Esophagus (tissue), 2 donors: ENCODE data around the gene CDC25A. TPM values are rescaled to one million over a fixed set of nuclear protein-coding genes. Genes with fewer than 3 reads are reported as not detected.
"Not testable (repeated sequence)": the region's sequence is repeated elsewhere in the genome, so short reads cannot be mapped to it uniquely, and the experiment has no call there.

Experiments
- H3K27ac ChIP-seq, 2 donors: one replicate each; pipeline ENCODE4 v1.5.1; 2013; ENCODE audit warnings: low read depth in 2 of 2, mild to moderate bottlenecking in 2 of 2, inconsistent platforms in 1 of 2, low read length in 1 of 2, moderate library complexity in 1 of 2
- H3K27me3 ChIP-seq, 2 donors: one replicate each; pipeline ENCODE4 v1.6.1; 2013; ENCODE audit warnings: low read length in 2 of 2, control low read depth in 1 of 2, mild to moderate bottlenecking in 1 of 2; ENCODE audit not compliant: insufficient read depth in 2 of 2, control insufficient read depth in 1 of 2
- H3K36me3 ChIP-seq, 2 donors: one replicate each; pipeline ENCODE4 v1.6.1; 2013; ENCODE audit warnings: low read length in 1 of 2; ENCODE audit not compliant: control insufficient read depth in 2 of 2, insufficient read depth in 2 of 2
- H3K4me1 ChIP-seq, 2 donors: one replicate each; pipeline ENCODE4 v1.6.1; 2013; ENCODE audit warnings: low read length in 1 of 2; ENCODE audit not compliant: control insufficient read depth in 2 of 2, insufficient read depth in 2 of 2
- H3K4me3 ChIP-seq, 2 donors: one replicate each; pipeline ENCODE4 v1.5.1; 2013; ENCODE audit warnings: low read length in 2 of 2, mild to moderate bottlenecking in 2 of 2, low read depth in 1 of 2, moderate library complexity in 1 of 2
- H3K9me3 ChIP-seq, 2 donors: one replicate each; pipeline ENCODE4 v1.6.1; 2013; ENCODE audit warnings: mild to moderate bottlenecking in 2 of 2, low read depth in 1 of 2, low read length in 1 of 2, moderate library complexity in 1 of 2; ENCODE audit not compliant: control insufficient read depth in 2 of 2, insufficient read depth in 1 of 2
- WGBS, 2 donors: extraction: QIAGEN DNeasy Blood & Tissue Kit; methylation state at CpG; one replicate each; pipeline ENCODE4 v1.1.7; 2013; 5-methylcytosine and 5-hydroxymethylcytosine counted together
- polyA plus RNA-seq, 2 donors: library from polyadenylated mRNA; stranded (reverse); fragments of 200-250 nt; gene quantifications; one replicate each; pipeline ENCODE4 v1.2.3, GENCODE V29; 2013
- donor health status: healthy with polysubstance abuse.
- donor health status: Bipolar disorder and iron deficiency.

Gene CDC25A
- polyA plus RNA-seq, 2 donors, result 1.8 to 2.9 TPM

DNA sequence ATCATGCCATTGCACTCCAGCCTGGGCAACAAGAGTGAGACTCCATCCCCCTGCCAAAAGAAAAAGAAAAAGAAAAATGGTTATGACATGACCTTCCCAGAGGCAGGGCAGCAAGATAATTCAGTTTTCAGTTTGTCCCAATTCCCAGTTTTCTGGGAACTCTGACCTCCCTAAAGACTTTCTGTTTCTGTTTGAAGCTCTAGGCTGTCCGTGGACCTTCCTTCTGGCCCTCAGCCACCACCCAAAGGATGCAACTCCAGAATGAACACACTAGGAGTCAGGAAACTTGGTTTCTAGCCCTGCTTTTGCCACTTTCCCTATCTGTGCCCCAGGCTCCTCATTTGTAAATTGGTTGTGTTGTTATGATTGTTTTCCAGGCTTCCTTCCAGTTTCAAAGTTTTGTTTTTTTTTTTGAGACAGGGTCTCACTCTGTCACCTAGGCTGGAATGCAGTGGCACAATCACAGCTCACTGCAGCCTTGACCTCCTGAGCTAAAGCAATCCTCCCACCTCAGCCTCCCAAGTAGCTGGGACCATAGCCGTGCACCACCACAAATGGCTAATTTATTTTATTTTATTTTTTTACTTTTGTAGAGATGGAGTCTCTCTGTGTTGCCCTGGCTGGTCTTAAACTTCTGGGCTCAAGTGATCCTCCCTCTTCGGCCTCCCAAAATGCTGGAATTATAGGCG lies 68.6 kb downstream of the CDC25A start:
- Histone ChIP-seq H3K27ac (no peak overlapping the region), H3K4me3 (no peak overlapping the region), H3K27me3 (no peaks in the 10 kb centered on the region), H3K9me3 (no peaks in the 10 kb centered on the region), H3K36me3 (no peaks in the 10 kb centered on the region), H3K4me1 (no peaks in the 10 kb centered on the region)
- 73 to 76% methylated on average over 4 of the region's 4 CpGs for WGBS, 2 donors

DNA sequence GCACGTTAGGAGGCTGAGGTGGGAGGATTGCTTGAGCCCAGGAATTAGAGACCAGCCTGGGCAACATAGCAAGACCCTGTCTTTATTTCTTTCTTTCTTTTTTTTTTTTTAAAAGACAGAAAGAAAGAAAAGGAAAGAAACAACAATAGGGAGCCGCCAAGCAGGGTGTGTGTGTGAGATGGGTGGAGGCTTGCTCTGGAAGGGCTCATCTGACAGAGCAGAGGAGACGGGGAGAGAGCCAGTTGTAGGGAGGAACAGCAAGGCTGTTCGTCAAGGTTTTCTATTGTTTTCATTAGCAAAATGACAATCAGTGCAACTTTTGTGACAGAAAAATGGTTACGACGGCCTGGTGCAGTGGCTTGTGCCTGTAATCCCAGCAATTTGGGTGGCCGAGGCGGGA lies 69.3 kb downstream of the CDC25A start:
- no peaks in the 10 kb centered on the region for H3K9me3 ChIP-seq
- H3K27me3 ChIP-seq, result no peaks in the 10 kb centered on the region
- H3K27ac ChIP-seq, result no peak overlapping the region
- WGBS, 2 donors, result 76 to 87% methylated on average over 8 of the region's 8 CpGs
- H3K4me1 ChIP-seq, result no peaks in the 10 kb centered on the region
- H3K36me3 ChIP-seq, result no peaks in the 10 kb centered on the region
- no peak overlapping the region for H3K4me3 ChIP-seq

DNA sequence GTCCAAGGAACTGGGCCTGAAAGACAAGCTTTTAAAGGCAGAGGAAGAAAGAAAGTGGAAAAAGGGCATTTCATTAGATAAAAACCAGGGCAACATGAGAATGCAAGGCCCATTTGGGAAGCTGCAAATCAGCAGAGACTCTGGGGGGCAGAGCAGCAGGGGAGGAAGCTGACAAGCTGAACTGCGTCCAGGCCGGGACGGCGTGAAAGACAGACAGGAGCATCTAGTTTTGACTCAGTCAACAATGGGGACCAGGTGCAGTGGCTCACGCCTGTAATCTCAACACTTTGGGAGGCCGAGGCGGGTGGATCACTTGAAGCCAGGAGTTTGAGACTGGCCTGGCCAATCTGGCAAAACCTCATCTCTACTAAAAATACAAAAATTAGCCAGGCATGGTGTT lies 69.9 kb downstream of the CDC25A start:
- WGBS, 2 donors, result 86 to 89% methylated on average over 7 of the region's 7 CpGs
- no peaks in the 10 kb centered on the region for H3K36me3 ChIP-seq

GRCh38 chr3:48112813-48113212 lies 75.4 kb downstream of the CDC25A start:
- Histone ChIP-seq H3K9me3 (no peaks in the 10 kb centered on the region), H3K36me3 (no peaks in the 10 kb centered on the region), H3K4me3 (no peak overlapping the region), H3K27ac (peak overlapping the region in 1 of 2 donors; percentile 60), H3K27me3 (no peaks in the 10 kb centered on the region), H3K4me1 (no peaks in the 10 kb centered on the region)
- WGBS, 2 donors, result 74 to 84% methylated on average over 1 of the region's 1 CpG

More for the DNA sequence above, 69.9 kb downstream of the CDC25A start:
- Histone ChIP-seq H3K4me1 (no peaks in the 10 kb centered on the region), H3K27ac (no peak overlapping the region), H3K9me3 (no peaks in the 10 kb centered on the region), H3K27me3 (no peaks in the 10 kb centered on the region), H3K4me3 (no peak overlapping the region)

DNA sequence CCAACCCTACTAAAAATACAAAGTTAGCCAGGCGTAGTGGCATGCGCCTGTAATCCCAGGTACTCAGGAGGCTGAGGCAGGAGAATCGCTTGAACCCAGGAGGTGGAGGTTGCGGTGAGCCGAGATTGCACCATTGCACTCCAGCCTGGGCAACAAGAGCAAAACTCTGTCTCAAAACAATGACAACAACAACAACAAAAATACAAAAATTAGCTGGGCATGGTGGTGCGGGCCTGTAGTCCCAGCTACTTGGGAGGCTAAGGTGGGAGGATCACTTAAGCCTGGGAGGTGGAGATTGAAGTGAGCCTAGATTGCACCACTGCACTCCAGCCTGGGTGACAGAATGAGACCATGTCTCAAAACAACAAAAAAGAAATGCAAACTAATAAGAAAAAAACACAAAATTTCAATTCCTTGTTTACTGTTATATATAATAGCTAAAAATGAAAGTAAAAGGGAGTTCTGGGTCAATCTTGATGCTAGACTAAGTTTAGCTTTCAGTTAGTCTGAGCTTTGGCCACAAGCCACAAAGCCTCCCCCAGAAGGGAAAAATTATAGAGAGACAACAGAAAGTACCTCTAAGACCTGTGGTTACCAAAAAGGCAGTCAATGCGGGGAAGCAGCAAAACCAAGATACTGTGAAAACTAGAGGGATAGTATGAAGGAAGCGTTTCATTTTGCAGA lies 76.0 kb downstream of the CDC25A start:
- H3K27ac ChIP-seq, H3K36me3 ChIP-seq, H3K4me1 ChIP-seq, H3K9me3 ChIP-seq, H3K27me3 ChIP-seq, H3K4me3 ChIP-seq: not testable (repeated sequence)
- 77 to 79% methylated on average over 8 of the region's 8 CpGs for WGBS, 2 donors

DNA sequence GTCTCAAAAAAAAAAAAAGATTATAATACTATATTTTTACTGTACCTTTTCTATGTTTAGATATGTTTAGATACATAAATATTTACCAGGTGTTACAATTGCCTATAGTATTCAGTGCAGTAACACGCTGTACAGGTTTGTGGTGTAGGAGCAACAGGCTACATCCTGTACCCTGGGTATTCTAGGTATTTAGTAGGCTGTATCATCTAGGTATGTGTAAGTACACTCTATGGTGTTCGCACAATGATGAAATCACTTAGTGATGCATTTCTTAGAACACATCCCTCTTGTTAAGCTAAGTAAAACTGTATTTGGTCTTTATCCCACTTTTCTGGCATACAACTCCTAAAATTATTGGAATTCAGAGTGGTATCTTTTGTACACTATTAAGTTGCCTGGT lies 77.8 kb downstream of the CDC25A start:
- 95 to 96% methylated on average over 2 of the region's 2 CpGs for WGBS, 2 donors
- Histone ChIP-seq H3K9me3 (no peaks in the 10 kb centered on the region), H3K4me3 (no peak overlapping the region), H3K4me1 (no peaks in the 10 kb centered on the region), H3K27me3 (no peaks in the 10 kb centered on the region), H3K27ac (no peak overlapping the region), H3K36me3 (no peaks in the 10 kb centered on the region)

- Histone ChIP-seq H3K36me3 (no peaks in the 10 kb centered on the region), H3K4me3 (no peak overlapping the region), H3K4me1 (no peaks in the 10 kb centered on the region), H3K9me3 (no peaks in the 10 kb centered on the region), H3K27me3 (no peaks in the 10 kb centered on the region), H3K27ac (no peak overlapping the region)
- 86 to 87% methylated on average over 3 of the region's 3 CpGs for WGBS, 2 donors
Measured at GRCh38 chr3:48107227-48107626, 81.0 kb downstream of the CDC25A start.

Other genes starting within 250 kb of the CDC25A start
- 10 to 100 TPM; 48.8 to 60.4 TPM for gene MAP4, start 172.0 kb downstream of the CDC25A start, polyA plus RNA-seq
- under 1 TPM; 0.19 to 0.43 TPM for gene CAMP, start 35.1 kb upstream of the CDC25A start, polyA plus RNA-seq
- gene ZNF589, start 52.7 kb upstream of the CDC25A start, polyA plus RNA-seq, result 1 to 10 TPM; 5.4 to 9.5 TPM
- gene NME6, start 113.0 kb upstream of the CDC25A start, polyA plus RNA-seq, result 10 to 100 TPM; 11.4 to 16.7 TPM
- gene SPINK8, start 145.2 kb upstream of the CDC25A start, polyA plus RNA-seq, result 1 to 10 TPM; 1.2 to 2.6 TPM
- gene FBXW12, start 183.8 kb upstream of the CDC25A start, polyA plus RNA-seq, result under 1 TPM in 1 of 2 donors, not detected in 1; 0.08 TPM
- gene PLXNB1, start 241.7 kb upstream of the CDC25A start, polyA plus RNA-seq, result 100 to 1,000 TPM in 1 of 2 donors, 10 to 100 TPM in 1; 73.4 to 298 TPM